Anterior cingulate cortex (tissue), 58 donors: Measurements from ENCODE around the gene CHST11.

ENCODE experiments used
- DNase-seq, 58 donors: peaks; one replicate each; lab custom pipeline; 2025; lab: John Stamatoyannopoulos, UW

The CHST11 gene

DNA sequence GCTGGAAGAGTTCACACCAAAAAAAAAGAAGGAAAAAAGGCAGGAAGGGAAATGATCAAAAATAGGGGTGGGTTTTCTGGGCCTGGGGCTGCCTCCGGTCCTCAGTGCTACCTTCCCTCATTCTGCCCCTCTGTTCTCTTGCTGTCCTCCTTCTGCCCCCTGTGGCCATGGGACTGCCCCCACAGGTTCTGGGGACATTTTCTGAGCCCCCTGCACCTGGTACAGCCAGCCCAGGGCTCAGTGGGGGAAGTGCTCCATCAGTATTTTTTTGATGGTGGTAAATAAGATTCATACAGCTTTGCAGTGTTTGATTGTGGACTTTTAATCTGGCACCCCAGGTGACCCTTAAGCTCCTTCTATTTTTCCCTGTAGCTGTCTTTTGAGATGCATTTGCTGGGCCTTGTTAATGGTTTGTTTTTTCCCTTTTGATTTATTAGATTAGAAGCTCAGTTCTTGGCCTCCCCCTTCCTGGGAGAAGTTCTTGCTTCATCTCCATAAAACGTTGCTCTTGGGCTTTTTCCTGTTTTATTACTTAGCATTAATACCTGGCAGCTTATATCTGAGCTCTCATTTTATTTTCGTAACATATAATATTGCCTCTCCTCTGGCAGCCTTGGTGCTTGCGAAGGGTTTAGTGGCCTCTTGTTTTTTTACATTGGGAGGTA, 43.1 kb downstream of the CHST11 start:
- DNase-seq: no peak

DNA sequence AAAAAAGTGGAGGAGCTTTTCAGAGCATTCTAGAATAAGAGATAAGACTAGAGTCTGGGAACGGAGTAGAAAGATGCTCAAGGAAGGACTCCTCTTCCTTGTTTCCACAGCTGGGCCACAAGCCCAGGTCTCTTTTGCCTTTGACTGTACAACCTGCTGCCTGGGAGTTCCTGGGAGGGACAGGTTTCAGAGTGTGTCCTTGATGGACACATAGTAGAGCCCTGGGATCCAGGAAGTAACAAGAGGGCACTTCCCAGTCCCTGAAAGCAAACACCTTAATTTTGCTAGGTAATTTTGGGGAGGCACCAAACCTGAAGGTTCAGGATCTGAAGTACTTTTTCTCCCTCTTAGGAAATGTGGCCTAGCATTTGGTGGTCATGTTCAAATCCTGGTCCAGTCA, 44.4 kb downstream of the CHST11 start:
- no peak for DNase-seq

DNA sequence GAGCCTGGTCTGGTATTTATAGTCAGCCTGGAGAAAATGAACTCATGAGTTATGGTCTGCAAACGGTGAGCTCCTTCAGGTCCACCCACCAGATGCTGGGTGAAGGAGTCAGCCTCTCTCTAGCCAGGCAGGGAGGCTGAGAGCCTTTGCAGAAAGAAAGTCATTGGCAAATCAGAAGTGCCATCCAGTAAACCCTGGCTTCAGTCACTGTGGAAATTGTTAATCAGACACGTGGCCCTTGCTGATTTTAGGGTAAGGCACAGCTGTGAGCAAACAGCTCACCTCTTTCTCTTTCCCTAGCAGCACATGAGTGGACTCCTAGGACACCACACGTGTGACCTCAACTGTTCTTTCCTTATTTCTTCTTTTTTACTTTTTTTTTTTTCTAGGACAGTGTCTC, 44.9 kb downstream of the CHST11 start:
- no peak for DNase-seq

DNA sequence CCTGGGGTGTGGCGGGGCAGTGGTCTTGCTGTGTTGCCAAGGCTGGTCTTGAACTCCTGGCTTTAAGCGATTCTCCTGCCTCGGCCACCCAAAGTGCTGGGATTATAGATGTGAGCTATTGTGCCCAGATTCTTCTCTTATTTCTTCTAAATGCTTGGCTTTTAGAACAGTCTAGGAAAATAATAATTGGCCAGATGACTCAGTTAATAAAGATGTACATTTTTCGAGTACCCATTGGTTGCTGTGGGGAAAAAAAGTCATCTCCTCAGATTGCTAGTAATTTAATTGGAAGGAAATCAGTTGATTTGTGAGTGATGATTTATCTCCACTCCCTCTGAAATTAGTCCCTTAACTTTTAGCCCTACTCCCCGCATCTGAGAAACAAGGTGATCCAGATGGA, 45.5 kb downstream of the CHST11 start:
- no peak for DNase-seq

DNA sequence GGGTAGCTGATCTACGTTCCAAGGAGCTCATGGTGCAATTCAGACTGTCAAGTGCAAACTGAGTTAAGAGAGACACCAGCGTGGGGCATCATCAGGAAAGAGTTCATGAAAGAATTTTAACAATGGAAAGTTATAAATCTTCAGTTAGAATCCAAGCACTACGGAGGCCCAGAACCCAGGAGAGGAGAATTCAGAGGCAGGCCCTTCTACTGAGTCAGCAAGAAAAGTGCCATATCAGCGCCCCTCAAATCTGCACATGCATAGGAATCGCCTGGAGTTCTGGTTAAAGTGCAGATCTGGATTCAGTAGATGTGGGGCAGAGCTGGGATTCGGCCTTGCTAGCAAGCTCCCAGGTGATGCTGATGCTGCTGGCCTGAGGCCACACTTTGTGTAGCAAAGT, 45.9 kb downstream of the CHST11 start:
- no peak for DNase-seq

DNA sequence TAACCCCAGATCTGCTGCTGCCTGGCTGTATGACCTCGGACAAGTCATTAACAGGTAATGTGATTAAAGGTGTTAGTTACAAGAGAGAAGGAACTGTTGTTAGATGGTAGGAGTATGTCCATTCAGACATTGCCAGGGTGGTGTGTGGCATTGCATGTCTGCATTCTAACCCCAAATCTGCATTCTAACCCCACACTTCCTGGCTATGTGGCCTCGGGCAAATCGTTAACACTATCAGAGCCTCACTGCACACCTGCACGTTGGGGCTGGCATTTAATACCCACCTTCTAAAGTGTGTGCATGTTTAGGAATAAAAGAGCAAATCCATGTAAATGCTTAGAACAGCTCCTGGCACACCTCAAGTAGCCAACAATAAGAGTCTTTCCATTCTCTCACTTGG, 46.4 kb downstream of the CHST11 start:
- no peak for DNase-seq

DNA sequence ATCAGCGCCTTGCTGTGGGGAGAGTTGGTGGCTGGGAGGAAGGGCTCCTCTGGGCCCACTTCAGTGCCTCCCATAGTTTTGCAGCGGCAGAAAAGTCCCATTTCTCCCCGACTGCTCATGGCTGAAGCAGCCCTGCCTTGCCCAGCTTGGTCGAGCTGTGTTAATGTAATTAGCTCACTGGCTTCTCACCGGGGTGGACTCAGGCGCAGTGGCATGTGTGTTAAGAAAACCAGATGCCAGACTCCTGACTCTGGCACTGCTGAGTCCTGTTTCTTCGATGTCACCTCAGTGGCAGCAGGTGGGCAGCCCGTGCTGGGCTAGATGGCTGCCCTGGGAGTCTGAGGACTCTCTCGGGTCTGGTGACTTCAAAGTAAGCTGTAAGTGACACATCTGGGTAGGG, 47.4 kb downstream of the CHST11 start:
- no peak for DNase-seq

DNA sequence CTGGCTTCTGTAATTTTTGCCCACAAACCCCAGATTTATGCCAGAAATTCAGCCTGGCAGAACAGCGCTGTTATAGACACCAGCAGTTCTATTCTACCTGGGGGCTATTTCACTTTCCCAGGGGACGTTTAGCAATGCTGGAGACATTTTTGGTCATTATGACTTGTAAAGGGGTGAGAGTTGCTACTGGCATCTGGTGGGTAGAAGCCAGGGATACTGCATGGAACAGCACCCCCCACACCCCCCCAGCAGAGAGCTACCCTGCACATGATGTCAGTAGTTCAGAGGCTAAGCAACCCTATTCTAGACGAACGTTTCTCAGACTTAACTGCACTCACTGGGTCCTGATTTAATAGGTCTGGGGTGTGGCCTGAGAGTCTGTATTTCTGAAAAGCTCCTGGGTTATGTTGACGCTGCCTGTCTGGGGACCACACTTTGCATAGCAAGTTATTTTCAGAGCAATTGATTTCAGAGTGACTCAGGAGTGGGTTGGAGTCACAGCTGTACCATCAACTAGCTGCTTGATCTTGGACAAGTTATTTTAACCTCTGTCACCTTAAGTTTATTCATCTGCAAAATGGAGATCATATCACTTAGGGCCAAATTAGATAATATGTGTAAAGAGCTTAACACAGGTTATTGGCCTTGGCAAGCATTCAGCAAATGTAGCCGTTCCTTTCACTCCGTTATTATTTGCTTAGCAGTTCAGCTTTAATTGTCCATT, 48.5 kb downstream of the CHST11 start:
- no peak for DNase-seq

DNA sequence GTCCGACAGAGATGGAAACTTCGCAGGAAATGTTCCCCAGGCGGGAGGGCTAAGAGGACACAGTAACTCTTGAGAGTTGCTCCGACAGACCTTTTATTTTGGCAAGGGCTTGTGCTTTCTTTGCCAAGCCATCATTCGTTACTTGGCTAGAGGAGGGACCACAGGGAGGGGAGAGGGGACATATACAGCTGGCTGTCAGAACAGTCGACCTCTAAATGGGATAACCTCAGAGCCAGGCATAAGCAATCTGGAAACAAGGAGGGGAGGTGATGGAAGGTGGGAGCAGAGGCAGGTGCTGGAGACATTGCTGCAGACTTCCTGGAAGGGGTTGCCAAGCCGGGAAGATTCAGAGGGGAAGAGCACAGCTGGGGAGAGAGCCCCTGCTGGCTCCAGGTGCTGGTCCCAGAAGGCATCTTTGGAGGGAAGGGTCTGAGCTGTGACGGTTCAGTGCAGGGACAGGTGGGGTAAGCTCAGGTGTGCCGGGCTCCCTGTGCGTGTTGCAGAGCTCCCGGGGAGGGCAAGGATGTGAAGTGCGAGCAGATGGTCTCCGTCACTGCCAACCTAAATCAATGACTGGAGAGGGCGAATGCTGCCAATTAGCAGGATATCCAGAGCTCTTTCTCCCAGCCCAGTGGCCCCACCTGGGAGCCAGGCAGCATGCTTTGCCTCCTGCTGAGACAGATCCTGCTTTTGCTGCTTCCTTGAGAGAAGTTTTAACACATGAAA, 50.1 kb downstream of the CHST11 start:
- DNase-seq: no peak

DNA sequence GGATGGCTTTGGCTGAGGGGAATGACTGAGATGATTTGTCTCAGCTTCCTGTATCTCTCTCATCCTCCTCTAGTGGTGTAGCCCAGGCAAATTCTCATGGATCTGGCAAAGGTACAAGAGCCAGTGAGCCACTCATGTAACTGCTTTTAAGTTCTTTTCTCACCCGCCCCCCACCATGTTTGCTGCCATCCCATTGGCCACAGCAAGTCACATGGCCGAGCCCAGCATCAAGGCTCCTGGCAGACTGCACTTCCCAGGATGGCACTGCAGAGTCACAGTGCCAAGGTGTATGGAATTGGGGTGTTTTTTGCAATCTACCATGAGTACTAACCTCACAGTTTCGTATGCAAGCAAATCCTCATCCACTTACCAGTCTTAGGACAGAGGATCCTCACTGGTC, 50.9 kb downstream of the CHST11 start:
- DNase-seq: no peak

DNA sequence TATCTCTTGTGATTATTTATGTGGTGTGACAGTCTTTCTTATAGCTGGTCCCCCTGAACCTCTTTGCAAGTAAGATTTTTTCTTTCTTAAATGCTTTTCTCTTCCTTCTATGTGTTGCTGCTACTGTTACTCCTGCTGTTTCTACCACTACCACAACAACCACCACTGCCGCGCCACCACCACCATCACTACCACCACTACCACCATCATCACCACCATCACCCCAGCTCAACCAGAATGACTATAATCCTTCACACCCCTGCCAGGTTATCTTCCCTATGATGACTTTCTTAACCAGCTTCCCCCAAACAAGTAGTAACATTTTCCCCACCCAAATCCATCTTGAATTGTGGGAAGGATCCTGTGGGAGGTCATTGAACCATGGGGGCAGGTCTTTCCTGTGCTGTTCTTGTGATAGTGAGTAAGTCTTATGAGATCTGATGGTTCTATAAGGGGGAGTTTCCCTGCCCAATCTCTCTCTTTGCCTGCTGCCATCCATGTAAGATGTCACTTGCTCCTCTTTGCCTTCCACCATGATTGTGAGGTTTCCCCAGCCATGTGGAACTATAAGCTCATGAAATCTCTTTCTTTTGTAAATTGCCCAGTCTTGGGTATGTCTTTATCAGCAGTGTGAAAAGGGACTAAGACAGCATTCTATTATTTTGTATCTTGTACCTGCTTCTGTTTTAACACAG, 52.2 kb downstream of the CHST11 start:
- DNase-seq: no peak

DNA sequence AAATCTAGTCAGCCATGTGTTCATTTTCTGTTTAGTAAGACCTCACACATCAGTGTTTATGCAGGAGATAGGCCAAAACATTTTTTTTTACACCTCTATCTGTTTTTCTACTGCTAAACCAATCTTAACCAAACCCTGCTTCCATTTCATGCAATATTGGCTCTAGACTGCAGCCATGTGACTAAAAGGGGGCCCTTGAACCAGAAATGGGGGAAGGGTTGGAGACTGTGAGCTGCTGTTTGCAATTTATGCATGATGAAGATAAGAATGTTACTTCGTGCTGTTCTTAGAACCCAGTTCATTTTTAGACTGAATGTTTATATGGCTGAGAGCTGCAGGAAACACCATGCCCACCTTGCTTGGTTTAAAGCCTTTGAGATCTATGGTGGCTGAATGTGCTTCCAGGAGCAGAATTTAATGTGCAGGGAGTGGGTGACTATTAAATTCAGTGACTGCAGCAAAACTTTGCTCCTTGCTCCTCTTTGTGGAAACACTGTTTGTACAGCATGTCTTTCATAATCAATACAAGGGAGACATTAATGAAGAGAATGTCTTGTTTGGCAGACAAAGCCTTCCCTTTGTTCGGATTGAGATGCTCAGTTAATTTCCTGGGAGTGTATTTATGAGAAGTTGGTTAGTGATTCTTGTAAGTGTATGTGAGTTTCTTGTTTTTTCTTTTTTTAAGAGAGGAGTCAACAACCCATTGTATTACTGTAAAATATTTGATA, 53.6 kb downstream of the CHST11 start:
- no peak for DNase-seq

DNA sequence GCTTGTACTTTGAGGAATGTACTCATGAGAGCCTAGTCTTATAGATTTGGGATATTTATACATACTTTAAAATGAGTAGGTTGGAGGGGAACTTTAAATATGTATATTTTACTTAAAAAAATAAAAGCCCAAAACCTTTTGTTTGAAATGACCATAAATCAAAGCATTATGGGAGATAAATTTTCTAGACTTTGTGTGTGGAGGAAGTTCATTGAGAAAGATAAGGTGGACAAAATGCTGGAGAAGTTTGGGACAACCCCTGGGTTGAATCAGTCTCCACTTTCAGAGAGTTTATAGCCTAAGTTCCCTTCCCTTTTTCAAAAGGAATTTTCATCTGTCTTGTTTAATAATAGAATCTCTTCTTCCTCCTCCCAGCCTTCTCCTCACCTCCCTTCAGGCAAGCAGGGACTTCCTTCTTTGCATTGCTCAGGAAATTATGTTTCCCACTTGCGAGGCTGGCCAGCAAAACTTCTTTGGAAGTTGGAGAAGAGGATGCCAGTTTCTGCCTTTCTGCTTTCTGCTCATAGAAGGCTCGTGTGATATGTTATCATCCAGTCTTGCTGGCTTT, 54.2 kb downstream of the CHST11 start:
- no peak for DNase-seq

DNA sequence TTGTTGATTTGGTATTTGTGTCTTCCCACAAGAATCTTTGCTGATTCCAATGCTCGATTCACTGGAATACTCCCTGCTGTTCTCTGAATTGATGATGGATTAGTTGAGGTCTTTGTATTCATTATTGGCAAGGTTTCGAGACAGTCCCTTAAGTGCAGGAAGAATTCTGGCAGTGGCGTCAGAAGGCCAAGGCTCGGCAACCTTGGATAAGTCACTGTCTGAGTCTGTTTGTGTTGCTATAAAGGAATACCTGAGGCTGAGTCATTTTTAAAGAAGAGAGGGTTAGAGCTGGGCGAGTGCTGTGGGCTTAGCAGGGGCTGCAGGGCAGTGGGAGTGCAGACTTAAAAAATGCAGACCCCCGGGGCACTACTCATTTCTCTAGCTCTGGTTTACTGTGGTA, 56.9 kb downstream of the CHST11 start:
- DNase-seq: no peak

DNA sequence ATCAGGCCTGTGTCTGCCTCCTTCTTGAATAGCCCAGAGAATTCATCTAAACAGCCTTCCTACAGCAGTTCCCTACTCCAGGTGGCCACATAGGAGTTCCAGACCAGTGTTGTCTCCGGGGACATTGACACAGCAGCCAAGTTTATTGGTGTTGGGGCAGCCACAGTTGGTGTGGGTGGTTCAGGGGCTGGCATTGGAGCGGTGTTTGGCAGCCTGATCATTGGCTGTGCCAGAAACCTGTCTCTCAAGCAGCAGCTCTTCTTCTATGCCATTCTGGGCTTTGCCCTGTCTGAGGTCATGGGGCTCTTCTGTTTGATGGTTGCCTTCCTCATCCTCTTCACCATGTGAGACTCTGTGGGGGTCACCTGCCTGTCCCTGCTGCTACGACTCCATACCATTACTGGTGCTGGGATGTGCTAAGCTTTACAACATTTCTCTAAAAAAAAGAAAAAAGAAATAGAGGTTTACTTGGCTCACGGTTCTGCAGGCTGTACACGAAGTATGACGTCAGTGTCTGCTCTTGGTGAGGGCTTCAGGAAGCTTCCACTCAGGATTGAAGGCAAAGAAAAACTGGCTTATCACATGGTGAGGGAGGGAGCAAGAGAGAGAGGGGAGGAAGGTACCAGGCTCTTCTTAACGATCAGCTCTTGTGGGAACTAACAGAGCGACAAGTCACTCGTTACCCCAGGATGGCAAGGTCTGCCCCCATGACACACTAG, 57.5 kb downstream of the CHST11 start:
- DNase-seq: peak in 2 of 58 donors; percentile 4 to 13

DNA sequence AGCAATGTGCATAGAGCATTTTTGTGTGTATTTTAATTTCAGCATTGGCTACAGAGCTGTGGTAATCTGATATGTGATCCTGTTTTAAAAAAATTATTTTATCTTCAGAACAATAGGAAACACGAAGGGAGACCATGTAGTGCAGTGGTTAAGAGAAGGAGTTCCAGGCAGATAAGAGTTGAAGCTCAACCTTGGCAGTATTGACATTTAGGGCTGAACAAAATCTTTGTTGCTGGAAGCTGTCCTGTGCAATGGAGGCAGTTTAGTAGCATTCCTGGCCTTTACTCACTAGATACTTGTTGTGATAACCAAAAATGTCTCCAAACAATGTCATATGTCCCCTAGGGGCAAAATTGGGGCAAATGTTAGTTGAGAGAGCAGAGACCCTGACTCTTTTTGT, 59.2 kb downstream of the CHST11 start:
- DNase-seq: no peak

DNA sequence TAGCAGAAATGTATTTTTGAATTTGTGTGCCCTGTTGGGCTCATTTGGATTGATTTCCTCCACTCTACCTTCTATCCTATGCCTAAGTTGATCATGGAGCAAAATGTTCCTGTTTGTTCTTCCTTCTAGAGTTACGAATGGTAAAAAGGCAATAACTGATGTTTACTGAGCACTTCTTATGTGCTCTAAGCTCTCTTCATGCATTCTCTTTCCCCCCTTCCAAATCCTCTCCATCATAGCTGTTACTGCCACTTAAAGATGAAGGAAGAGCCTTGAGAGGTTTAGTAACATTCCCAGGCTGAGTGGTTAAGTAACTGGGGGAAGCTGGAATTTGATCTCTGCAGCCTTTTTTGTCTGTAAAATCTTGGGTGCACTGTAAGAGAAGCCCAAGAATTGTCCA, 60.1 kb downstream of the CHST11 start:
- no peak for DNase-seq

DNA sequence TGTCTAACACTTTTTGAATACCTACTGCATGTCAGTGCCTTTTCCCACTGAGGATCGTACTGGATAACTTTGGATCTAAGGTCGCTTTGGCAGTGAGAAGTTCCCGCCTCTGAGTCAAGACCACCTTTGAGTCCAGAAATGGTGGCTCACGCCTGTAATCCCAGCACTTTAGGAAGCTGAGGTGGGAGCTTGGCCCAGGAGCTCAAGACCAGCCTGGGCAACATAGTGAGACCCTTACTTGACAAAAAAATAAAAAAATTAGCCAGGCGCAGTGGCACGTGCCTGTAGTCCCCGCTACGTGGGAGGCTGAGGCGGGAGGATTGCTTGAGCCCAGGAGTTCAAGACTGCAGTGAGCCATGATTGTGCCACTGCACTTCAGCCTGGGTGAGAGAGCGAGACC, 61.1 kb downstream of the CHST11 start:
- DNase-seq: no peak

DNA sequence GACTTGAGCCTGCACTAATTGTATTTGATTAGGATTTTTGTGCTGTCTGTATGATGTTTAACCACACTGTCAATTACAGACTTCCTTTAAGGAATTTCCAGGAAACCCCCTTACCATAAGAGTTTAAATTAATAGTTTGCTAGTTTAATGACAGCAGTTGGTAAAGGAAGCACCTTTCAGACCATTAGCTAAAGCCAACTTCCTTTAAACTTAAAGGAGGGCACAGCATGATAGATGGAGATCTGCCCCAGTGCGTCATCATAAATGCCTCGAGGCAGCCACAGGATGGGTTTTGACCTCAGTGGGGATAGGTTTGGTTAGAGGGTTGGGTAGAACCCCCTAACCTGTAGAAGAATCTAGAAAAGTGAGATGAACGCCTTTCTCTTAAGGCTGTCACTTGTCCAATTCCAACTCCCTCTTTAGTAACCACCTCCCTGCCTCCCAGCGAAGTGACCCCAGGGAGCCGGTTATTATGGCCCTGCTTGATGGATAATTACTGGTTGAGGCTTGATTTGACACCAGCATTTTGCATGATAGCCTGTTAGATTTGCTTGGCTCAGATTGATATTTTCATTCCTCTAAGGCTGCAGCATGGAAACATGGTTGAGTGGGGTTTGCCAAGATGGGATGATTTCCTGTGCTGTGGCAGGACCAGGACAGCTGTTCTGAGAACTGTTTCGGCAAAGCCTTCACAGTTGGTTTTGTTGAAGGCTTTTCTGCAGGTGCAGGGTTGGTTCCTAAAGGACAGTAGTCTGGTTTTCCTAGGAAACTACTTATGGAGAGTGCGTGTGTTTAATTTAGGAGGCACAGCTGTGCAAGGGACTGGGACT, 62.7 kb downstream of the CHST11 start:
- peak in 1 of 58 donors; percentile 23 for DNase-seq
